ENCODE data around the gene PDP2.

The PDP2 gene

DNA sequence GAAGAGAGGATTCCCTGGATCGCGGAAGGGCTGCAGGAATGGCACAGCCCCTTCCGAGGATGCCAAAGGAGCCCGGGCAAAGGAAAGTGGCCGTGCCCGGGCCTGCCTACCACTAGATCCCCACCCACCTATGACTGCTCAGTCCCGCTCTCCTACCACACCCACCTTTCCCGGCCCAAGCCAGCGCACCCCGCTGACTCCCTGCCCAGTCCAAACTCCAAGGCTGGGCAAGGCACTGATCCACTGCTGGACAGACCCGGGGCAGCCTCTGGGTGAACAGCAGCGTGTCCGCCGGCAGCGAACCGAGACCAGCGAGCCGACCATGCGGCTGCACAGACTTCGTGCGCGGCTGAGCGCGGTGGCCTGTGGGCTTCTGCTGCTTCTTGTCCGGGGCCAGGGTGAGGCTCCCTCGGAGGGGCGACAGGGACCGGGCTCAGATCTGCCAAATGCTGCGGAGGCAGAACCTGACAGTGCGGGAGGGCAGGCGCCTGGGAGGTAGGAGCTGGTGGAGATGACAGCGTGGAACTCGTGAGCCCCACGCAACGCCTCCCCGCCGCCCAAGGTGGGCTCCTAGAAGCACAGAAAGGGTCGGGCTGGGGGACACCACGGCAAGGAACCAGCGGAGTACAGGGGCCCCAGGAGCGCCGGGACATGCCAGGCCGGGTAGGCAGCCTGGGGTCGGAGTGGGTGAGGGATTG, 55.1 kb downstream of the PDP2 start, which contains the start of gene CES2:
CES2 (plus strand) TSS at position 203 of the 698 bp plus-strand sequence; CDS start at position 323, 120 bp downstream.
- no peak for DNase-seq (ENCODE audit: low spot score)

DNA sequence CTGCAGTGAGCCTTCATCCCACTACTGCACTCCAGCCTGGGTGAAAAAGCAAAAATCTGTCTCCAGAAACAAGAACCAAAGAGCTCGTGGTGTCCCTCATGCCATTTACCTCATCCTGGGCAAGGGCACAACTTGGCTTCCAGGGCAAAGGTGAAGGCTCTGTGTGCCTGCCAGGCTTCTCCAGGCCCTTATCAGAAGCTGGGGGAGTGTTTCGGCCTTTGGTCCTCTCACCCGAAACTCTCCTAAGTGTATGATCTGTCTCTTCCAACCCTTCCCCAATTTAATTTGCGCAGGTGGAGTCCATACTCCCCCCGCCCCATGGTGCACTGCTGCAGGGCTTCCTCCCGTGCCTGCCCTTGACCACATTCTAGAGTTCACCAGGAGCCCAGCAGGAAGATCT, 56.1 kb downstream of the PDP2 start:
- DNase-seq (ENCODE audit: low spot score): no peak

DNA sequence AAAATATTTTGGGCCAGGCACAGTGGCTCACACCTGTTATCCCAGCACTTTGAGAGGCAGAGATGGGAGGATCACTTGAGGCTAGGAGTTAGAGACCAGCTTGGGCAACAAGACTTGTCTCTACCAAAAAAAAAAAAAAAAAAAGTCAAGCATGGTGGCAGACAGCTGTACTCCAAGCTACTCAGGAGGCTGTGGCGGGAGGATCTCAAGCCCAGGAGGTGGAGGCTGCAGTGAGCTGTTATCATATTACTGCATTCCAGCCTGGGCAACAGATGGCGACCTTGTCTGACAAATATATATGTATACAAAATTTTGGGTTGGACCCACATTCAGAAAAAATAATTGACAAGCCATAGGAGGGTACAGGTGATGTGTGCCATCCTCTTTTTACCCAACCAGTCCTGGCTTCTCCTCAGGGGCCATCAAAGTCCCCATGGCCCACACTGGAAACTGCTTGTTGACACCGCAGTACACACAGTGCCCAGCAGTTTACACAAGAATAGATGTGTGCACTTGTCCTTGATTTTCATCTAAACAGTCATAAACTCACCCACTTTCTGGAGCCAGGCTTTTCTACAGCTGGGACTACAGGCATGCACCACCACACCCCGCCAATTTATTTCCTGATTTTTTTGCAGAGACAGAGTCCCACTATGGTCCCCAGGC, 56.7 kb downstream of the PDP2 start:
- DNase-seq (ENCODE audit: low spot score): no peak

DNA sequence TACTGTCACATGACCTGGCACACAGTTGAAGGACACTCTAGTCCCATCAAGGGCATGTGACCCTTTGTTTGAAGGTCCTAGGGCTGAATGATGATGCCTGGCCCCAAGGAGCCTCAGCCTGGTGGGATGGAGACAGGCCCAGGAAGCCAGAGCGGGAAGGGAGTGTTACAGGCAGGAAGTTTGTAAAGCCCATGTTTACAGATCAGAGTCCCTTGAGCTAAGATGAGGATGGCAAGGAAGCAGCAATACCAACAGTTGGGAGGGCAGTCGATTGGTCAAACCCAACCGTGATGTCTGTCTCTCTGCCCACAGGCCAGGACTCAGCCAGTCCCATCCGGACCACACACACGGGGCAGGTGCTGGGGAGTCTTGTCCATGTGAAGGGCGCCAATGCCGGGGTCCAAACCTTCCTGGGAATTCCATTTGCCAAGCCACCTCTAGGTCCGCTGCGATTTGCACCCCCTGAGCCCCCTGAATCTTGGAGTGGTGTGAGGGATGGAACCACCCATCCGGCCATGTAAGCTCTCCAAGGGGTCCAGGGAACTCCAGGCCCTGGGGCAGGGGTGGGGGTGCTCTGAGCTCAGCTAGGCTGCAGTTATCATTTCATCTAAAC, 57.5 kb downstream of the PDP2 start:
- DNase-seq (ENCODE audit: low spot score): no peak

DNA sequence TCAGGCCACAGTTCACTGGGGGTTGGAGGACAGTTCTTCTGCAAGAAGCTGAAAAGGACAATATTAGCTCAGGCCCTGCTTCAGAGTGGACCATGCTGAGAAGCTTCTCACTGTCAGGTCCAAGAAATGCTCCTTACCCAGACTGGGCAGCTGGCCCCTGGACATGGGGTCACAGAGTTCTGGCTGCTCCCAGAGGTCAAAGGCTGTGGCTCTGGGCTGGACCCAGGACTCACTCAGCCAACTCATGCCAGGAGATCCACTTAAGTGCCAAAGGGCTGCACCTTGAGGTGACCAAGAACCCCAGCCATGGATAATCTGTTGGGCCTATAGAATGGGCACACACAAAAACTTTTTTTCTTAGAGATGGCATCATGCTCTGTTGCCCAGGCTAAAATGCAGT, 59.1 kb downstream of the PDP2 start:
- no peak for DNase-seq (ENCODE audit: low spot score)

DNA sequence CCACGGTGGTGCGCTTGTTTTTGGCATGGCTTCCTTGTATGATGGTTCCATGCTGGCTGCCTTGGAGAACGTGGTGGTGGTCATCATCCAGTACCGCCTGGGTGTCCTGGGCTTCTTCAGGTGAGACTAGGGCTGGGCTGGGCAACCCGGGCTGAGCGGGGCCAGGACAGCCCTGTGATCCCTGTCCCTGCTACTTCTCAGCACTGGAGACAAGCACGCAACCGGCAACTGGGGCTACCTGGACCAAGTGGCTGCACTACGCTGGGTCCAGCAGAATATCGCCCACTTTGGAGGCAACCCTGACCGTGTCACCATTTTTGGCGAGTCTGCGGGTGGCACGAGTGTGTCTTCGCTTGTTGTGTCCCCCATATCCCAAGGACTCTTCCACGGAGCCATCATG, 59.9 kb downstream of the PDP2 start:
- DNase-seq (ENCODE audit: low spot score): no peak

All from Ammon's horn (tissue), 1 donor.